GM12878 (cell line): ENCODE results near the gene EXOC5. TPM values are rescaled to one million over a fixed set of nuclear protein-coding genes. Genes with fewer than 3 reads are reported as not detected.

Experiments
- ATAC-seq: fragments of 200-7000 bp; cut with Tn5 transposase; 3 replicates; pipeline ENCODE4 v1.9.1; 2020; ENCODE audit warnings: mild to moderate bottlenecking, moderate library complexity
- BruUV-seq: library from RNA; stranded (reverse); fragments of 400-500 nt; replicated peaks from 2 replicates; lab custom pipeline; 2021; lab: Mats Ljungman, UMichigan
- CTCF ChIA-PET: fragments of 300-600 bp; sonication (Branson Sonifier 250); formaldehyde crosslinking; extraction: SDS; loops from one replicate; lab custom pipeline; 2021; ENCODE audit warnings: inconsistent platforms; lab: Yijun Ruan, JAX
- POLR2A ChIA-PET: fragments of 350-600 bp; formaldehyde crosslinking; extraction: SDS; loops from one replicate; lab custom pipeline; 2021; ENCODE audit warnings: inconsistent platforms; lab: Charles Lee
- RAD21 ChIA-PET: fragments of 300-600 bp; sonication (Branson Sonifier 250); formaldehyde crosslinking; loops from one replicate; lab custom pipeline; 2023; ENCODE audit warnings: antibody characterized with exemption; ENCODE audit not compliant: unreplicated experiment; lab: Charles Lee
- SMC1A ChIA-PET: fragments of 300-600 bp; sonication (Branson Sonifier 250); formaldehyde crosslinking; loops from one replicate; lab custom pipeline; 2023; ENCODE audit not compliant: unreplicated experiment, uncharacterized antibody; lab: Charles Lee
- DNase-seq: peaks from one replicate; pipeline ENCODE4 v3.0.0-alpha.2; 2011; ENCODE audit warnings: low read depth, low spot score
- FAIRE-seq: peaks from 3 replicates; lab custom pipeline; 2011; peaks lifted over from hg19 to GRCh38; lab: Jason Lieb, UNC
- H2AFZ ChIP-seq: 2 replicates; pipeline ENCODE4 v1.6.0; 2011; ENCODE audit warnings: low read depth, low read length, control low read depth; ENCODE audit not compliant: control insufficient read depth
- H3K27ac ChIP-seq: 2 replicates; pipeline ENCODE4 v1.5.1; 2011; ENCODE audit warnings: control low read depth; ENCODE audit not compliant: control insufficient read depth, insufficient read depth
- H3K27me3 ChIP-seq, 2 experiments: replicated peaks in 1 of 2; 2 replicates each; pipeline versions ENCODE4 v1.6.0 to v1.6.1; 2011; ENCODE audit warnings: low read length in 1 of 2; ENCODE audit not compliant: control insufficient read depth in 2 of 2, insufficient read depth in 2 of 2
- H3K36me3 ChIP-seq, 2 experiments: 2 replicates each; pipeline ENCODE4 v1.5.1; 2011; ENCODE audit warnings: low read length in 1 of 2; ENCODE audit not compliant: control insufficient read depth in 2 of 2, insufficient read depth in 2 of 2
- H3K4me1 ChIP-seq: 2 replicates; pipeline ENCODE4 v1.6.1; 2011; ENCODE audit warnings: mild to moderate bottlenecking, low read length, moderate library complexity, mixed read lengths; ENCODE audit not compliant: control insufficient read depth, insufficient read depth
- H3K4me2 ChIP-seq: 2 replicates; pipeline ENCODE4 v1.6.0; 2011; ENCODE audit warnings: control low read depth; ENCODE audit not compliant: control insufficient read depth, insufficient read depth
- H3K4me3 ChIP-seq: fragments of 200-600 bp; sonication (generic); 2 replicates; pipeline ENCODE4 v1.5.1; 2016
- H3K79me2 ChIP-seq: 2 replicates; pipeline ENCODE4 v1.6.0; 2011; ENCODE audit warnings: low read length; ENCODE audit not compliant: control insufficient read depth, insufficient read depth
- H3K9ac ChIP-seq: 2 replicates; pipeline ENCODE4 v1.8.0; 2011; ENCODE audit warnings: low read length, control low read depth, mixed read lengths; ENCODE audit not compliant: control insufficient read depth, insufficient read depth
- H3K9me3 ChIP-seq: replicated peaks from 3 replicates; pipeline ENCODE4 v1.5.1; 2011; ENCODE audit warnings: mild to moderate bottlenecking, low read length; ENCODE audit not compliant: control insufficient read depth, insufficient read depth
- H4K20me1 ChIP-seq: 2 replicates; pipeline ENCODE4 v1.6.0; 2011; ENCODE audit not compliant: control insufficient read depth, insufficient read depth
- BCL3 ChIP-seq: IDR thresholded peaks from 2 replicates; pipeline ENCODE4 v1.6.1; 2011; ENCODE audit warnings: borderline replicate concordance, low read depth, mild to moderate bottlenecking, moderate library complexity, low read length; ENCODE audit not compliant: insufficient read depth, poor library complexity, severe bottlenecking
- EED ChIP-seq: sonication (generic); IDR thresholded peaks from 2 replicates; pipeline ENCODE4 v1.6.1; 2016; ENCODE audit warnings: antibody characterized with exemption, low read depth
- ETV6 ChIP-seq, 2 experiments: fragments of 450-650 bp in 1 of 2; IDR thresholded peaks in 1 of 2; conservative IDR thresholded peaks in 1 of 2; 2 replicates each; pipeline ENCODE4 v1.6.1; 2014; ENCODE audit warnings: antibody characterized with exemption in 1 of 2, borderline replicate concordance in 1 of 2, low read depth in 1 of 2, mild to moderate bottlenecking in 1 of 2, moderate library complexity in 1 of 2
- FOS ChIP-seq: IDR thresholded peaks from 3 replicates; pipeline ENCODE4 v1.6.1; 2011; ENCODE audit warnings: borderline replicate concordance; ENCODE audit not compliant: insufficient read length; ENCODE audit errors: extremely low read depth
- HDAC2 ChIP-seq: fragments of 200-600 bp; sonication (generic); IDR thresholded peaks from 2 replicates; pipeline ENCODE4 v1.6.1; 2017
- JUND ChIP-seq: IDR thresholded peaks from 2 replicates; pipeline ENCODE4 v1.6.1; 2012; ENCODE audit warnings: low read depth, mild to moderate bottlenecking, low read length, improper control_type of control experiment, moderate library complexity
- MTA3 ChIP-seq: IDR thresholded peaks from 2 replicates; pipeline ENCODE4 v1.6.1; 2012; ENCODE audit warnings: low read length, inconsistent platforms, borderline replicate concordance
- POLR2AphosphoS5 ChIP-seq: IDR thresholded peaks from 2 replicates; pipeline ENCODE4 v1.6.1; 2011; ENCODE audit warnings: mild to moderate bottlenecking, low read length, inconsistent platforms
- SMAD5 ChIP-seq: IDR thresholded peaks from 2 replicates; pipeline ENCODE4 v1.6.1; 2016; ENCODE audit warnings: antibody characterized with exemption, low read depth
- SP1 ChIP-seq: IDR thresholded peaks from one replicate; pipeline ENCODE4 v1.6.1; 2011; ENCODE audit warnings: low read depth, low read length
- TAF1 ChIP-seq: IDR thresholded peaks from 2 replicates; pipeline ENCODE4 v1.6.1; 2011; ENCODE audit warnings: mild to moderate bottlenecking, low read depth, low read length, borderline replicate concordance
- YY1 ChIP-seq: IDR thresholded peaks from 2 replicates; pipeline ENCODE4 v1.6.1; 2011; ENCODE audit warnings: low read depth, mild to moderate bottlenecking, low read length
- ZNF207 ChIP-seq: fragments of 450-650 bp; IDR thresholded peaks from 2 replicates; pipeline ENCODE4 v1.6.1; 2014; ENCODE audit warnings: antibody characterized with exemption, mild to moderate bottlenecking, borderline replicate concordance
- ZNF217 ChIP-seq: fragments of 450-650 bp; IDR thresholded peaks from 2 replicates; pipeline ENCODE4 v1.6.1; 2017; ENCODE audit warnings: antibody characterized with exemption, mild to moderate bottlenecking
- ZZZ3 ChIP-seq: IDR thresholded peaks from 2 replicates; pipeline ENCODE4 v1.6.1; 2011; ENCODE audit warnings: low read depth; ENCODE audit not compliant: control insufficient read depth, insufficient read length
- WGBS: methylation state at CpG from one replicate; pipeline ENCODE4 v1.1.6; 2016; ENCODE audit warnings: low lambda C conversion rate; ENCODE audit not compliant: insufficient replicate concordance, insufficient coverage; ENCODE audit errors: missing lambda C conversion rate; 5-methylcytosine and 5-hydroxymethylcytosine counted together
- in situ Hi-C: fragments of 300-500 bp; cut with MboI; formaldehyde crosslinking; loops from 9 replicates; pipeline ENCODE4 v1.14.3; 2018; ENCODE audit warnings: mixed read lengths
- intact Hi-C: fragments of 100-400 bp; cut with micrococcal nuclease; formaldehyde crosslinking; loops from one replicate; pipeline ENCODE4 v1.14.2; 2022; ENCODE audit not compliant: unreplicated experiment
- polyA plus RNA-seq, 11 experiments: library from polyadenylated mRNA; depleted of rRNA in 4 of 11; unstranded in 6 of 11; stranded (reverse) in 5 of 11; fragments of >200 nt; fragmentation: Nextera tagmentation in 4 of 11; fragmentation: Illumina TruSeq in 1 of 11; extraction: Ambion mirVana in 4 of 11; extraction: Trizol in 1 of 11; gene quantifications; 1 replicate in 1 of 11; 2 replicates in 10 of 11; pipeline versions ENCODE4 v1.2.1 to v1.2.3, GENCODE V29; 2011 to 2016; ENCODE audit warnings: inconsistent platforms in 2 of 11, missing spikeins in 2 of 11, low read depth in 1 of 11
- total RNA-seq, 4 experiments: library from RNA; depleted of rRNA in 3 of 4; stranded (reverse); fragments of >200 nt in 3 of 4; fragmentation: Illumina TruSeq in 1 of 4; extraction: Trizol in 1 of 4; gene quantifications; 2 replicates each; pipeline versions ENCODE4 v1.2.1 to v1.2.3, GENCODE V29; 2013 to 2021

EXOC5 gene
- total and polyA plus RNA-seq, 10 of the 15 experiments (the other 5 are each of a cell fraction or from before 2014, with no cell fraction given): 10.3 to 101 (median 43.6) TPM

DNA sequence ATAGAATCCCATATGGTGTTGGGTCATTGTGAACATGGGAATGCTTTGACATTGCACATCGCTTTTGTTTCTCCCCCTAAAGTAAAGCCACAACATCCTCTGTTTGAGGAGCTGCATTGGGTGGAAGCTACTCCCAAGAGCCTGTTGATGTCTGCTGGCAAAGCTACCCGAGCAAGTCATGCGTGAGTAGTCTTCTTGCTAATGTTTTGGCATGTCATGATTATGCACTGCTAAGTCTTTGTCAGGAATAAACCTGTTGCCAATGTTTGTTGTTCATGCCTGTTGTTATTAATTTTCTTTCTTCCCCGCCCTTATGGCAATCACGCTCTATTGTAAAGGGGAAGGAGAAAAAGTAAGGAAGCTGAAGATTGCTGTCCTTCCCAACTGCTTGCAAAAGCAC is 97.3 kb downstream of the EXOC5 start:
- ChIA-PET RAD21 (no interaction called here), SMC1A (no interaction called here), POLR2A (no interaction called here), CTCF (no interaction called here)
- Histone ChIP-seq H3K4me3 (no peak overlapping the region), H3K4me2 (no peak overlapping the region), H3K36me3 (no peaks in the 10 kb centered on the region), H3K79me2 (no peaks in the 10 kb centered on the region), H3K27me3 (no peaks in the 10 kb centered on the region), H3K27ac (no peak overlapping the region), H3K4me1 (no peaks in the 10 kb centered on the region), H2AFZ (no peak overlapping the region), H3K9me3 (no peaks in the 10 kb centered on the region), H4K20me1 (no peaks in the 10 kb centered on the region), H3K9ac (no peak overlapping the region)
- TF ChIP-seq SMAD5: no peak
- TF ChIP-seq MTA3: no peak
- TF ChIP-seq EED: no peak
- no peak for TF ChIP-seq HDAC2
- no peak for TF ChIP-seq ZNF217
- no peak for TF ChIP-seq POLR2AphosphoS5
- TF ChIP-seq ZZZ3: no peak
- no peak for TF ChIP-seq ZNF207
- no peak for TF ChIP-seq BCL3
- TF ChIP-seq ETV6 (conservative IDR thresholded peaks at IDR 0.05 in 1 of 2, IDR thresholded peaks at IDR 0.05 in 1 of 2; ENCODE audit: borderline replicate concordance in 1 of 2, low read depth in 1 of 2): no peak
- no peak for TF ChIP-seq FOS
- no peak for TF ChIP-seq YY1
- TF ChIP-seq TAF1: no peak
- no peak for TF ChIP-seq SP1
- TF ChIP-seq JUND: no peak
- intact Hi-C loops: no loop called here
- in situ Hi-C loops: no loop called here
- FAIRE-seq (no peak), ATAC-seq (no peak), DNase-seq (no peak)
- 58% methylated on average over 5 of the region's 5 CpGs for WGBS
- no TSS peak for BruUV-seq
